GM18498 (cell line): Measurements from ENCODE around the gene LMTK2.
"Not testable (repeated sequence)": the region's sequence is repeated elsewhere in the genome, so short reads cannot be mapped to it uniquely, and the experiment has no call there.

ENCODE experiments used
- ATAC-seq: cut with Tn5 transposase; IDR thresholded peaks from one replicate; pipeline ENCODE4 v1.9.1; 2021; ENCODE audit warnings: mild to moderate bottlenecking, moderate library complexity; ENCODE audit not compliant: unreplicated experiment

The LMTK2 gene

GRCh38 chr7:98102170-98102569, 4.5 kb upstream of the LMTK2 start:
- no peak for ATAC-seq

DNA sequence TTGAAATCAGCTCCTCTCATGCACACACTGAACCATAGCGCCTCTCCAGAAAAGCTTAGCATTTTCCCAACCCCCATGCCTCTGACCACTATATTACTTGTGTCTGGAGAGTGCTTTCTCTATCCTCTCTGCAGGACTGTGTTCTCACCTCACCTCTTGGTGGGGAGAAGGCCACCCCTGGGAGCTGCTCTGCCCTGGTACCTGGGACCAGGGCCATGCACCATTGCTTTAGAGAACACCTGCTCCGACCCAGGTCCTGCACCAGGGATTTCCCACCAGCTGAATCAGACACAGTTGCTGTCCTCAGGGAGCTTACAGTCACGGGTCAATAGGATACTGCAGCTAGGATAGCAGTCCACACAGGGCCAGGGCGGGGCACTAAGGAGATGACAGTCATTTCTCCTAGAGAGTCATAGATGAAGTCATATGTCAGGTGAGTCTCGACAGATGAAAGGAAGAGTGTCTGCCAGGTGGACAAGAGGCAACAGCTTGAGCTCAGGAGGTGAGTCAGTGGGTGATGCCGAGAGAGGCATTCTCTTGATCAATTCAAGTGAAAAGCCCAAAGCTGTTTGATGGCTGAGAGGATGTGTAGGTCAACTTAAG, 619 bp upstream of the LMTK2 start:
- peak; percentile 4 for ATAC-seq

DNA sequence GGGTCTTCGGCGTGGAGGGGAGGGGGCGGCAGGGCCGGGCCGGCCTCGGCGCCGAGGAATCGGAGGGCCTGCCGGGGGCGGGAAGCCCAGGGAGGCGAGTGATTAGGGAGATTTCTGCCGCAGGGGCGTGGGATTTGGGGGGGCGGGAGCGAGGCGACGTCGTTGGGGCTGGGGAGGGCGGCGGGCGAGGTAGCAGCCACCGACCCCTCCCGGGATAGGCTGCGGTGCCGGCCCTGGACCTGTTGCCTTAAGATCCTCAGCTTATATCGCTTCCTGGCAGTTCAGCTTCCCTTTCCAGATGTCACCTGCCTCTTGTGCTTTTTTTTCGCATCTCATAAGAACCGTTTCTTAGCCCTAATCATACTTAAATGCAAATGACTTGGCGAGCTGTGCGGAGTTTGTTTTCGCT, 655 bp downstream of the LMTK2 start:
- peak; percentile 9 for ATAC-seq

- ATAC-seq, result no peak
Measured at GRCh38 chr7:98110249-98111022, 3.8 kb downstream of the LMTK2 start.

DNA sequence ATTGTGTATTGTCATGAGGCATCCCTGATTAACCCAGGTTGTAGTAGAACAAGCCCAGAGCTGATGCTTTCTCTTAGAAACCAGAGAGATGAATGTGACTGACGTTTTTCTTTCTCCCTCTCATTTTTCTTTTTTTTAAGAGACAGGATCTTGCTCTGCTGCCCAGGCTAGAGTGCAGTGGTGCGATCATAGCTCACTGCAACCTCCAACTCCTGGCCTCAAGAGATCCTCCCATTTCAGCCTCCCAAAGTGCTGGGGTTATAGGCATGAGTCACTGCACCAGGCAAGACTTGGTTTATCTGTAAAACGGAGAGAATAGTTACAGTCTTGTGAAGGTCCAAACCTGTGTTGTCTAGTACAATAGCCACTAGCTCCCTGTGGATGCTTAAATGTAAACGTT, 5.4 kb downstream of the LMTK2 start:
- no peak for ATAC-seq

DNA sequence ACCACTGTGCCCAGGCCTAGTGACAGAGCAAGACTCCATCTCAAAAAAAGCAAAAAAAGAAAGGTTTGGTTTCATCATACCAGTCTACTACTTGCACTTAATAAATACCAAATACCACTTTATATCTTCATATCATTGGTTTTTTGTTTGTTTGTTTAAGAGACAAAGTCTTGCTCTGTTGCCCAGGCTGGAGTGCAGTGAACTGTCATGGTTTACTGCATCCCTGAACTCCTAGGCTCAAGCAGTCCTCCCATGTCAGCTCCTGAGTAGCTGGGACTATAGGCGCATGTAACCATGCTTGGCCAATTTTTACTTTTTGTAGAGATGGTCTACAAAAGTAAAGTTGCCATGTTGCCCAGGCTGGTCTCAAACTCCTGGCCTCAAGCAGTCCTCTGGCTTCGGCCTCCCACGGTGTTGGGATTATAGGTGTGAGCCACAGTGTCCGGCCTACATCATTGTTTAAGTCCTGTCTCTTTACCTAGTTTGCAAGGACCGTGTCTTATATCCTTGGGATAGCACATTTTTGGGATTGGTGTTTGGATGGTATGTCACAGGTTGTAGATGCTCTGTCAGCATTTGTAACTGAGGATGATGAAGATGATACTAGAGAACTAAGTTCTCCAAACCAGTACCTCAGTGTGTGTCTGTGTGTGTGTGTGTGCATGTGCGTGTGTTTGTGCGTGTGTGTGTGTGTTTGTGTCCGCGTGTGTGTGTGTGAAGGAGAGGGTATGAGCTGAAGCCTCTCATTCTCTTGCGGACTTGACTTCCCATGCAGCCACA, 9.3 kb downstream of the LMTK2 start:
- ATAC-seq, result no peak

- no peak for ATAC-seq
Measured at GRCh38 chr7:98116656-98117461, 10.2 kb downstream of the LMTK2 start.

- no peak for ATAC-seq
Measured at GRCh38 chr7:98119256-98119918, 12.7 kb downstream of the LMTK2 start.

GRCh38 chr7:98120559-98120958, 13.9 kb downstream of the LMTK2 start:
- no peak for ATAC-seq

DNA sequence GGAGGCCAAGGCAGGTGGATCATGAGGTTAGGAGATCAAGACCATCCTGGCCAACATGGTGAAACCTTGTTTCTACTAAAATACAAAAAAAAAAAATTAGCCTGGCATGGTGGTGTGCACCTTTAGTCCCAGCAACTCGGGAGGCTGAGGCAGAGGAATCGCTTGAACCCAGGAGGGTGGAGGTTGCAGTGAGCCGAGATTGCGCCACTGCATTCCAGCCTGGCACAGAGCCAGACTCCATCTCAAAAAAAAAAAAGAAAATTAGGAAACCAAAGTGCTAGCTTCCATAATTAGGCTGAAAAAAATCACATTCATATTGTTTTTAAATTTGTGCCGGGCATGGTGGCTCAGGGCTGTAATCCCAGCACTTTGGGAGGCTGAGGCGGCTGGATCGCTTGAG, 14.7 kb downstream of the LMTK2 start:
- not testable (repeated sequence) for ATAC-seq

DNA sequence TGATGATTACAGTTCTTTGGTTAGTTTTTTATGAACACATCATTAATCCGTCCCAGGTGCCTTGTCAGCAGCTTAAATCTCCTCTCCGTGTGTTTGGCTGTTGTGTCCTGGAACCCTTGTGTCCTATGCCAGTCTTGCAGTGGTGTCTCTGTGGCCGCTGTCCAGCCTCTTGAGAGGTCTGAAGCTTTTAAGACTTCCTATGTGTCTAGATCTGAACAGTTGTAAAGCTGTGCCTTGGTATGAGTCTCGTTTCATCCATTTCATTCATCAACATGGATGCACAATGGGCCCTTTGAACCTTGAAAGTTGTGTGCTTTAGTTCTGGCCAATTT, 16.7 kb downstream of the LMTK2 start:
- no peak for ATAC-seq

- ATAC-seq, result no peak
Measured at GRCh38 chr7:98125759-98126158, 19.1 kb downstream of the LMTK2 start.

- no peak for ATAC-seq
Measured at GRCh38 chr7:98126311-98127142, 19.9 kb downstream of the LMTK2 start.

DNA sequence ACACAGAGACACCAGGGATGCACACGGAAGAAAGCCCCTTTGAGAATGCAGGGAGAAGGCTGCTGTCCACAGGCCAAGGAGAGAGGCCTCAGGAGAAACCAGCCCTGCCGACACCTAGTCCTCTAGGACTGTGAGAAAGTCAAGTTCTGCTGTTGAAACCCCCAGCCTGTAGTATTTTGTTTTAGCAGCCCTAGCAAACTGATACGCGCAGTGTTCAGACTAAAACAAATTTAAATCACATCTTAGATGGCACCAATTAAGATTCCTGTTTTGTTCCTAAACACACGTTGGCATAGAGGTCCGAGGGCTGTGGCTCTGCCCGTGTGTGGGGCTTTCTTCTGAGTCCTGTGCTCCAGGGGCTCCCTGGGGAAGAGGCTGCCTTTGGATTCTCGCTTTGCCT, 21.7 kb downstream of the LMTK2 start:
- no peak for ATAC-seq

- no peak for ATAC-seq
Measured at GRCh38 chr7:98130959-98131358, 24.3 kb downstream of the LMTK2 start.

DNA sequence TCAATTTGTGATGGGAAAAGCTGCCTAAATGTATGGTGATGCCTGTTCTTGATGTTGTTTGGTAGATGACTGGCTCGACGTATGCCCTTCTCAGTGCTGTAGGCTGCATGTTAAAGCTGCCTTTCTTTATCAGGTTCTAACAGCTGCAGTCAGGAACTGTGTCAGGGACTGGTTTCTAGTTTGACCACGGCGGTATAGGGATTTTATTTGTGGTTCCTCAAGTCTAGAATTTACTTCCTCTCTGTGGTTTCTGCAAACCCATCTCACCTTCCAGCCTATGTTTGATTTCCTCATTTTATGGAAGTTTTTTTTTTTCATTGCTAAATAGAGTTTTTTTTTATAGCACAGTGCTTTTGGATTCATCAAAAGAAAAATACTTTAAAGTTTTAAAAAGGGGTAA, 26.5 kb downstream of the LMTK2 start:
- ATAC-seq, result peak; percentile 71

DNA sequence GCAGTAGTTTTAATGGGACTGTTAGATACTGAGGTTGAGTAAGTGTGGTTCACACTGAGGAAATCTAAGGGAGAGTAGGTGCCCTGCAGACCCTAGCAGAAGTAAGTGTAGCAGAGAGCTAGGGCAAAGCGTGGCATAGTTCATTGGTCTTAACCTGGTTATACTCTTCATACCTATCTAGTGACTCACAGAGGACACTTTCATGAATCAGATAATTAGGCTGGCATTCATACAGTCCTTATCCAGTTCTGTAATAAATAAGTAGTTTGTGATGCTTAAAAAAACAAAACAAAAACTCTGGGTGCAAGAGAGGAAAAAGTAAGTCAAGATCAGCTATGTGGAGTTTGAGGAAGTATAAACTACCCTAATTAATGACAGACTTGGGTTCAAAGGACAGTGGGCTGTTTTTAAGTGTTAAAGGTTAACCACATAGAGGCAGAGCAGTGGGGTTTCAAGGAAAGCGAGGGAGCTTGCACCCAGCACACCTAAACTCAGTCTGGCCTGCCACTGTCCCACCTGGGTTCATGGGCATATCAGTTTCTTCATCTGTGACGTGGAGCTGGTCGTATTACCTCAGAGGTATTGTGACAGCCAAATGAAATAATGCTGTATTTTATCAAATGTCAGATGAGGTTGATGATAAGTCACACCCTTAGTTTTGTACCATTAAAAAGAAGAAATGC, 27.1 kb downstream of the LMTK2 start:
- ATAC-seq, result peak; percentile 26

DNA sequence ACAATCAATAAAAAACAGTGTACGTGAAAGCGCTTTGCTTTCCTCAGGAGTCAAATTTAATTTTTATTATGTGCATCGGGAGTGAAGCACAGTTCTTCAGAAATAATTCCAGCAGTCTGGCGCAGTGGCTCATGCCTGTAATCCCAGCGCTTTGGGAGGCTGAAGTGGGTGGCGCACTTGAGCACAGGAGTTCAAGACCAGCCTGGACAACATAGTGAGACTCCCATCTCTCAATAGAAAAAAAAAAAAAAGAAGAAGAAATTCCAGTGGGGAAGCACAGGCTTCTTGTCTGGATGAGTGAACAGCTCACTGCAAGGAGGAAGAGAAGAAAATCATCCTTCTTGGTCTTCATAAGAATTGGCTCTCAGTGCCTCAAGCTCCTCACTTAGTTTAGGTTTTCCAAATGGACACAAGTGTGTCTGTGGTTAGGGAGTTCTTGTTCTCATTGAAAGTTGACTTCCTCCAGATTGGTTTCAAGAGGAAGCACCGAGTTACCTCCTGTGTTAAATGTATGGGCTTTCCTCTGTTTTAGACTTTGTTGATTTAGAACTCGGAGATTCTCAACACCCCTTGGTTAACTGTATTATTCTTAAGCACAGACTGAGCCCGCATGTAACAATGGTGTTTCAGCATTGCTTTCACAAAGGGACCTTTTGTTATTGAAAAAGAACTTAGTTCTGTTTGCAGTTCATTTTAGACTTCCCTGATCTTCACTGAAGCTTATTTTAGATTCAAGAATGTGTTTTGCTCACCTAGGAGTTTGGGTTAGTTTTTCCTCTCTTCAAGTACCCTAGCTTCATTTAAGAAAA, 28.0 kb downstream of the LMTK2 start:
- ATAC-seq, result no peak
